Lower leg skin (tissue), 3 donors: ENCODE measurements around the gene SP3.

Experiments used
- POLR2A ChIP-seq, 2 donors: fragments of 450-650 bp; IDR thresholded peaks; one replicate each; pipeline ENCODE4 v1.6.1; 2016 to 2017; ENCODE audit warnings: antibody characterized with exemption in 2 of 2, mild to moderate bottlenecking in 1 of 2, moderate library complexity in 1 of 2
- TF ChIP-seq, protein P1 (sequence below), 3 donors: fragments of 450-650 bp; IDR thresholded peaks; one replicate each; pipeline ENCODE4 v1.5.1; 2016; ENCODE audit warnings: antibody characterized with exemption in 3 of 3, mild to moderate bottlenecking in 3 of 3, moderate library complexity in 2 of 3

DNA sequence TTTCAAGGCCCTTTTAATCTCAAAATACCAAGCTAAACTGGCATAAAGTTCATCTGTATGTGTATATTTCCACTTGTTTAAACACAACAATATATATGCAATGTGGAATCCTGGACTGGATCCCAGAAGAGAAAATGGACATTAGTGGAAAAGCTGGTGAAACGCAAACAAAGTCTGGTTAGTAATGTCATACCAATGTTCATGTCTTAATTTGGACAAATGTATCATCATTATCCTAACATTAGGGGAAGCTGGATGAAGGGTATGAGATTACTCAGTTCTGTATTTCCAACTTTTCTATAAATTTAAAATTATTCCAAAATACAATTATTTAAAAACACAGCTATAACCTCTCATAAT lies 3.8 kb downstream of the SP3 start:
- TF ChIP-seq, protein P1, sequence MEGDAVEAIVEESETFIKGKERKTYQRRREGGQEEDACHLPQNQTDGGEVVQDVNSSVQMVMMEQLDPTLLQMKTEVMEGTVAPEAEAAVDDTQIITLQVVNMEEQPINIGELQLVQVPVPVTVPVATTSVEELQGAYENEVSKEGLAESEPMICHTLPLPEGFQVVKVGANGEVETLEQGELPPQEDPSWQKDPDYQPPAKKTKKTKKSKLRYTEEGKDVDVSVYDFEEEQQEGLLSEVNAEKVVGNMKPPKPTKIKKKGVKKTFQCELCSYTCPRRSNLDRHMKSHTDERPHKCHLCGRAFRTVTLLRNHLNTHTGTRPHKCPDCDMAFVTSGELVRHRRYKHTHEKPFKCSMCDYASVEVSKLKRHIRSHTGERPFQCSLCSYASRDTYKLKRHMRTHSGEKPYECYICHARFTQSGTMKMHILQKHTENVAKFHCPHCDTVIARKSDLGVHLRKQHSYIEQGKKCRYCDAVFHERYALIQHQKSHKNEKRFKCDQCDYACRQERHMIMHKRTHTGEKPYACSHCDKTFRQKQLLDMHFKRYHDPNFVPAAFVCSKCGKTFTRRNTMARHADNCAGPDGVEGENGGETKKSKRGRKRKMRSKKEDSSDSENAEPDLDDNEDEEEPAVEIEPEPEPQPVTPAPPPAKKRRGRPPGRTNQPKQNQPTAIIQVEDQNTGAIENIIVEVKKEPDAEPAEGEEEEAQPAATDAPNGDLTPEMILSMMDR (IDR thresholded peaks at IDR 0.05): no peak
- TF ChIP-seq POLR2A (IDR thresholded peaks at IDR 0.05): no peak
